Measurements from ENCODE around the gene TCERG1.

TCERG1 gene

GRCh38 chr5:146482775-146483174, 35.6 kb downstream of the TCERG1 start:
- DNase-seq (ENCODE audit: low spot score), result no peak
- CTCF ChIA-PET, result interaction anchor here (0.6 kb wide), 1 partner anchor 361 kb away, joined by 3 read pairs; no protein-coding TSS in a partner anchor
- POLR2A ChIA-PET (ENCODE audit: low non-redundant PET), result interaction anchor here (0.6 kb wide), 1 partner anchor 75 kb away, joined by 3 read pairs; no protein-coding TSS in a partner anchor
- H3K27ac ChIP-seq, result no peak overlapping the region
- TF ChIP-seq, protein P1, sequence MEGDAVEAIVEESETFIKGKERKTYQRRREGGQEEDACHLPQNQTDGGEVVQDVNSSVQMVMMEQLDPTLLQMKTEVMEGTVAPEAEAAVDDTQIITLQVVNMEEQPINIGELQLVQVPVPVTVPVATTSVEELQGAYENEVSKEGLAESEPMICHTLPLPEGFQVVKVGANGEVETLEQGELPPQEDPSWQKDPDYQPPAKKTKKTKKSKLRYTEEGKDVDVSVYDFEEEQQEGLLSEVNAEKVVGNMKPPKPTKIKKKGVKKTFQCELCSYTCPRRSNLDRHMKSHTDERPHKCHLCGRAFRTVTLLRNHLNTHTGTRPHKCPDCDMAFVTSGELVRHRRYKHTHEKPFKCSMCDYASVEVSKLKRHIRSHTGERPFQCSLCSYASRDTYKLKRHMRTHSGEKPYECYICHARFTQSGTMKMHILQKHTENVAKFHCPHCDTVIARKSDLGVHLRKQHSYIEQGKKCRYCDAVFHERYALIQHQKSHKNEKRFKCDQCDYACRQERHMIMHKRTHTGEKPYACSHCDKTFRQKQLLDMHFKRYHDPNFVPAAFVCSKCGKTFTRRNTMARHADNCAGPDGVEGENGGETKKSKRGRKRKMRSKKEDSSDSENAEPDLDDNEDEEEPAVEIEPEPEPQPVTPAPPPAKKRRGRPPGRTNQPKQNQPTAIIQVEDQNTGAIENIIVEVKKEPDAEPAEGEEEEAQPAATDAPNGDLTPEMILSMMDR (conservative IDR thresholded peaks at IDR 0.05; ENCODE audit: low read depth), result no peak

DNA sequence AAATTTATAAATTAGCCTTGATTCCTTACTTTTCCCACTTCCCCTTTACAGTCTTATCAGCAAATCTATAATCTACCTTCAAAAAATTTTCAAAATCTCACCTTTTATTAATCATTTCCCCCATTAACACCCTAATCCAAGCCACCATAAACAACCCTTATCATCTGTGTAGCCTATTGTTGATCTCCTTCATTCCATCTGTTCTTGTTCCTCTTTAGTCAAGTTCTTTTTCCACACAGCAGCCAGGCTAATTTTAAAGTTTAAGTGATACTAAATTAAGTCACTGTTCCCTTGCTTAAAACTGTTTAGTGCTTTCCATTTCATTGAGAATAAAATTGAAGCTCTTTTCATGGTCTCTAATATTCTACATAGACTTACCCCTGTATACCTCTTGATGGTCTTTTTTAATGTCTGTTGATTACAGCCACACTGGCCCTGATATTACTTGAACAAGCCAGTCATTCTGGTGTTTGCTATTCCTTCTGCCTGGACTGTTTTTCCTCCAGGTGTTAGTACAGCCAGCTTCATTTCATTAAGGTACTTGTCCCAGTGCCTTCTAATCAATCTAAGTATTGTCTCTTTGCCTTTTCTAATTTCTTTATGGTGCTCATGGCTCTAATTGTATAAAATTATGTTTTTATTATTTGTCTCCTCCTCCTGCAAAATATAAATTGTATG, 37.7 kb downstream of the TCERG1 start:
- ChIA-PET CTCF (interaction anchor here (0.5 to 0.9 kb wide), 2 partner anchors 14 to 227 kb away, joined by 3 read pairs; no protein-coding TSS in a partner anchor), POLR2A (ENCODE audit: low non-redundant PET) (no interaction called here)
- TF ChIP-seq, protein P1 (conservative IDR thresholded peaks at IDR 0.05; ENCODE audit: low read depth), result no peak
- no peak for DNase-seq (ENCODE audit: low spot score)
- H3K27ac ChIP-seq, result no peak overlapping the region

DNA sequence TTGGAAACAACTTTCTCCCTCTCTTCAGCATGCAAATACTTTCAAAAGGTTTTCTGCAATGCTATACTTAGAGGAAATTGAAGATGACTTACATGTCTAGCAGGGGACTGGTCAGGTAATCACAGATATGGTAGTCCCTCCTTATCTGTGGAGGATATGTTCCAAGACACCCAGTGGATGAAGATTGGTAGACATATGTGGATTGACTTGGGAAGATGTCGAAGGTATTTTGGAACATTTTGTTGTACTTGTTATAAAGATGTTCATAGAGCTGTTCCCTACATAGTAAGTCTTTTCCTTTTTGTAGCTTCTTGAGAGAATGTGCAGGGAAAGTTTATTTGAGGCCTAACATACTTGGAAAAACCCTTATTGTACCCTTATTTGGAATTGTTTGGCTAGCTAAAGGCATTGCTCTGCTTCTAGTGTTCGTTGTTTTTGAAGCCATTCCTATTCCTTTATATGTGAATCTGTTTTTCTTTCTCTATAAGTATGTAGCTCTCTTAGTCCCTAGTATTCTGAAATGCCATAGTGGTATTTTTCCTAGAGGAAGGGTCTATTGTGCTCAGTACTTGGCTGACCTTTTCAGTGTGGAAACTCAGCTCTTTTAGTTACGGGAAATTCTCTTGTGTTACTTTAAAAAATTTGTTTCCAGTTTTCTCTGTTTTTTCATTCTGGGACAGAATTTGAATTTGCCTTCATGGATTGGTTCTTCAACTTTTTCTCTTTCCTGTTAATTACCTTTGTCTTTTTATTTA, 43.1 kb downstream of the TCERG1 start:
- ChIA-PET CTCF (interaction anchor here (0.6 to 0.8 kb wide), 2 partner anchors 185 to 222 kb away, joined by 3 to 5 read pairs; no protein-coding TSS in a partner anchor), POLR2A (ENCODE audit: low non-redundant PET) (no interaction called here)
- no peak overlapping the region for H3K27ac ChIP-seq
- DNase-seq (ENCODE audit: low spot score), result no peak
- TF ChIP-seq, protein P1 (conservative IDR thresholded peaks at IDR 0.05; ENCODE audit: low read depth), result no peak

DNA sequence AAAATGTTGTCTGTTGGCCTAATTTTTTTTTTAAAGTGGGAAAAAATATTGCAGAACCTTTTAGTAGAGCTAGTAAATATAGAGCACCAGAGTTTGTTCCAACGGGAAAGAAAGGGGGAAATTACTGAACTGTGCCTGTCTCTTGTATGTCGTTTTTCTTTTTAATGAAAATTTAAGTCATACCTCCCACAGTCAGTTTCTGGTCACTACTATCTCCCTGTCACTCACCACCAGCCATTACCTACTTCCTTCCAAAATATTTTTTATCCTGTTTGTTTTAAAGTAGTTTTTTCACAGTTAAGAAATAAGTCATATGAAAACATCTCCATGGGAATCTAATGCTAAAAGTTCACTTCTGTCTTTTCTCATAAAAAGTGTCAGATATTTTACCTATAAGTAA, 47.5 kb downstream of the TCERG1 start:
- CTCF ChIA-PET, result no interaction called here
- H3K27ac ChIP-seq, result no peak overlapping the region
- POLR2A ChIA-PET (ENCODE audit: low non-redundant PET), result no interaction called here
- TF ChIP-seq, protein P1 (conservative IDR thresholded peaks at IDR 0.05; ENCODE audit: low read depth), result no peak
- no peak for DNase-seq (ENCODE audit: low spot score)

DNA sequence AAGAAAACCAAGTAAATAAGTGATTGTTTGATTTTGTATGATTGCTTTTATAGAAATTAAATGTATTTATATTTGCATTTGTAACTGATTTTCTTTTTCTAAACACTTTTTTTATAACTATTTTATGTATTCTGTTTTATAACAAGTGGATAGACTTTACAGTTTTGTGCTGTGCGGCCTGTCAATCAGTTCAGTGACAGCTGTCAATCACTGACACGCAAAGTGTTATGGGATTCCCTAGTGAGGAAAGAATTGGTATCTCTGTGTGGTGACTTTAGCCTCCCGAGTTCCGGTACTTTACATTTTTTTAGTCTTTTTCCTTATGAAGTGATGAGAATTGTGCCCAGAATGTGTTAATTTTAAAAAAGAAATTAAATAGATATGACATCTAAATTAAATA, 52.5 kb downstream of the TCERG1 start:
- DNase-seq (ENCODE audit: low spot score), result no peak
- CTCF ChIA-PET, result interaction anchor here (0.7 kb wide), 2 partner anchors 40 to 1403 kb away, joined by 4 to 5 read pairs; no protein-coding TSS in a partner anchor
- POLR2A ChIA-PET (ENCODE audit: low non-redundant PET), result no interaction called here
- no peak overlapping the region for H3K27ac ChIP-seq
- TF ChIP-seq, protein P1 (conservative IDR thresholded peaks at IDR 0.05; ENCODE audit: low read depth), result no peak

- DNase-seq (ENCODE audit: low spot score), result no peak
- CTCF ChIA-PET, result no interaction called here
- H3K27ac ChIP-seq, result no peak overlapping the region
- TF ChIP-seq, protein P1 (conservative IDR thresholded peaks at IDR 0.05; ENCODE audit: low read depth), result no peak
- POLR2A ChIA-PET (ENCODE audit: low non-redundant PET), result no interaction called here
These were observed 60.3 kb downstream of the TCERG1 start for GRCh38 chr5:146507428-146507827.

Data from RWPE1 (cell line).